NT2/D1 (cell line): Measurements from ENCODE around the gene RPL6.

Source experiments
- SUZ12 ChIP-seq: IDR thresholded peaks from 2 replicates; pipeline ENCODE4 v1.6.1; 2011; ENCODE audit not compliant: insufficient read length, insufficient read depth; ENCODE audit errors: extremely low read depth
- YY1 ChIP-seq: IDR thresholded peaks from 2 replicates; pipeline ENCODE4 v1.6.1; 2011; ENCODE audit not compliant: insufficient read length, insufficient read depth

DNA sequence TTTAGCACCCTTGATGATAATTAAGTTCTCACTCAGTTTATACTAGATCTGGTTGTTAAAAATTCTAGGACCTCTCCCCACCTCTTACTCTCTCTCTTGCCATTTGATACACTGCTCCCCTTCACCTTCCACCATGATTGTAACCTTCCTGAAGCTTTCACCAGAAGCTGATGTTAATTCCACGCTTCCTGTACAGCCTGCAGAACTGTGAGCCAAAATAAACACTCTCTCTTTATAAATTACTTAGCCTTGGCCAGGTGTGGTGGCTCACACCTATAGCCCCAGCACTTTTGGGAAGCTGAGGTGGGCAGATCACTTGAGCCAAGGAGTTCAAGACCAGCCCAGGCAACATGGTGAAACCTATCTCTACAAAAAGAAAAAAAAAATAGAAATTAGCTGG is 16.1 kb downstream of the RPL6 start:
- no peak for TF ChIP-seq SUZ12
- no peak for TF ChIP-seq YY1
